ENCODE results near the gene RALGAPA1.
"Not testable (repeated sequence)": the region's sequence is repeated elsewhere in the genome, so short reads cannot be mapped to it uniquely, and the experiment has no call there.

The RALGAPA1 gene

GRCh38 chr14:35760143-35760542 is 49.0 kb downstream of the RALGAPA1 start:
- no peak for DNase-seq

- DNase-seq, result no peak
These were observed 50.5 kb downstream of the RALGAPA1 start for GRCh38 chr14:35758523-35759129.

GRCh38 chr14:35754671-35755070 is 54.4 kb downstream of the RALGAPA1 start:
- DNase-seq, result no peak

GRCh38 chr14:35752380-35752779 is 56.7 kb downstream of the RALGAPA1 start:
- no peak for DNase-seq

- DNase-seq, result no peak
These were observed 58.7 kb downstream of the RALGAPA1 start for GRCh38 chr14:35750202-35750904.

GRCh38 chr14:35747379-35747778 is 61.7 kb downstream of the RALGAPA1 start:
- DNase-seq, result no peak

- no peak for DNase-seq
These were observed 66.7 kb downstream of the RALGAPA1 start for GRCh38 chr14:35742442-35742841.

- DNase-seq, result no peak
These were observed 67.1 kb downstream of the RALGAPA1 start for GRCh38 chr14:35742032-35742371.

- no peak for DNase-seq
These were observed 67.6 kb downstream of the RALGAPA1 start for GRCh38 chr14:35741345-35742031.

GRCh38 chr14:35740215-35740614 is 68.9 kb downstream of the RALGAPA1 start:
- no peak for DNase-seq

- not testable (repeated sequence) for DNase-seq
These were observed 73.9 kb downstream of the RALGAPA1 start for GRCh38 chr14:35735163-35735562.

GRCh38 chr14:35733510-35733909 is 75.6 kb downstream of the RALGAPA1 start:
- DNase-seq, result not testable (repeated sequence)

- no peak for DNase-seq
These were observed 78.2 kb downstream of the RALGAPA1 start for GRCh38 chr14:35730871-35731270.

- no peak for DNase-seq
These were observed 81.3 kb downstream of the RALGAPA1 start for GRCh38 chr14:35727764-35728163.

- DNase-seq, result no peak
These were observed 83.2 kb downstream of the RALGAPA1 start for GRCh38 chr14:35725930-35726329.

GRCh38 chr14:35715079-35715478 is 94.0 kb downstream of the RALGAPA1 start:
- no peak for DNase-seq

- DNase-seq, result no peak
These were observed 96.6 kb downstream of the RALGAPA1 start for GRCh38 chr14:35712466-35712865.

- DNase-seq, result no peak
These were observed 101.0 kb downstream of the RALGAPA1 start for GRCh38 chr14:35708062-35708461.

GRCh38 chr14:35705636-35706035 is 103.5 kb downstream of the RALGAPA1 start:
- DNase-seq, result no peak

GRCh38 chr14:35704793-35705493 is 104.2 kb downstream of the RALGAPA1 start:
- no peak for DNase-seq

- no peak for DNase-seq
These were observed 107.6 kb downstream of the RALGAPA1 start for GRCh38 chr14:35701531-35701930.

- no peak for DNase-seq
These were observed 109.2 kb downstream of the RALGAPA1 start for GRCh38 chr14:35699791-35700444.

- DNase-seq, result no peak
These were observed 112.5 kb downstream of the RALGAPA1 start for GRCh38 chr14:35696575-35696974.
